OCI-LY1 (cell line): Measurements from ENCODE around the gene BABAM2.

ENCODE experiments used
- H2AFZ ChIP-seq: fragments of 200-600 bp; sonication (generic), shearing (Covaris generic); 2 replicates; pipeline ENCODE4 v1.6.0; 2014; ENCODE audit warnings: antibody characterized with exemption, mild to moderate bottlenecking, low read length
- H3F3A ChIP-seq: fragments of 200-600 bp; sonication (generic), shearing (Covaris generic); 2 replicates; pipeline ENCODE4 v1.6.0; 2014; ENCODE audit warnings: mild to moderate bottlenecking, antibody characterized with exemption, low read length, moderate library complexity; ENCODE audit not compliant: insufficient read depth
- H3K27ac ChIP-seq: fragments of 200-600 bp; sonication (generic); 2 replicates; pipeline ENCODE4 v1.5.1; 2014; ENCODE audit warnings: low read length, mixed run types, mild to moderate bottlenecking, low read depth; ENCODE audit not compliant: poor library complexity, severe bottlenecking
- H3K27me3 ChIP-seq: fragments of 200-600 bp; sonication (generic); 2 replicates; pipeline ENCODE4 v1.6.0; 2014; ENCODE audit warnings: antibody characterized with exemption, mild to moderate bottlenecking, low read length, moderate library complexity; ENCODE audit not compliant: insufficient read depth
- H3K36me3 ChIP-seq: fragments of 200-600 bp; sonication (generic); 2 replicates; pipeline ENCODE4 v1.6.1; 2014; ENCODE audit warnings: mild to moderate bottlenecking, antibody characterized with exemption, low read length, moderate library complexity, mixed read lengths; ENCODE audit not compliant: insufficient read depth
- H3K4me1 ChIP-seq: fragments of 200-600 bp; sonication (generic); 2 replicates; pipeline ENCODE4 v1.5.1; 2014; ENCODE audit warnings: mild to moderate bottlenecking, low read length, moderate library complexity; ENCODE audit not compliant: insufficient read depth, severe bottlenecking
- H3K4me2 ChIP-seq: fragments of 200-600 bp; sonication (generic), shearing (Covaris generic); 2 replicates; pipeline ENCODE4 v1.6.1; 2014; ENCODE audit warnings: low read length
- H3K4me3 ChIP-seq: fragments of 200-600 bp; sonication (generic); 2 replicates; pipeline ENCODE4 v1.5.1; 2014; ENCODE audit warnings: low read length, low read depth, mild to moderate bottlenecking, mixed read lengths; ENCODE audit not compliant: poor library complexity, severe bottlenecking
- H3K79me2 ChIP-seq: fragments of 200-600 bp; shearing (Covaris generic); 2 replicates; pipeline ENCODE4 v1.6.1; 2016; ENCODE audit warnings: mixed run types, low read length, mixed read lengths; ENCODE audit not compliant: insufficient read depth
- H3K9ac ChIP-seq: fragments of 200-600 bp; sonication (generic), shearing (Covaris generic); 2 replicates; pipeline ENCODE4 v1.6.1; 2014; ENCODE audit warnings: mild to moderate bottlenecking, low read length, mixed read lengths
- H3K9me2 ChIP-seq: fragments of 200-600 bp; sonication (generic), shearing (Covaris generic); 2 replicates; pipeline ENCODE4 v1.6.1; 2014; ENCODE audit warnings: low read depth, mild to moderate bottlenecking, low read length, mixed read lengths
- H3K9me3 ChIP-seq: fragments of 200-600 bp; shearing (Covaris generic); 2 replicates; pipeline ENCODE4 v1.6.1; 2014; ENCODE audit warnings: low read length, mixed read lengths
- H4K20me1 ChIP-seq: fragments of 200-600 bp; sonication (generic), shearing (Covaris generic); 2 replicates; pipeline ENCODE4 v1.6.0; 2016; ENCODE audit warnings: mild to moderate bottlenecking, low read length; ENCODE audit not compliant: insufficient read depth
- EZH2 ChIP-seq: fragments of 200-600 bp; sonication (generic), shearing (Covaris generic); IDR thresholded peaks from 2 replicates; pipeline ENCODE4 v1.8.0; 2017; ENCODE audit warnings: borderline replicate concordance, mixed run types, mild to moderate bottlenecking, antibody characterized with exemption, low read length, moderate library complexity, mixed read lengths
- TF ChIP-seq, protein P1 (sequence below): fragments of 200-600 bp; sonication (generic), shearing (Covaris generic); IDR thresholded peaks from 2 replicates; pipeline ENCODE4 v1.5.1; 2017; ENCODE audit warnings: mild to moderate bottlenecking, antibody characterized with exemption, low read length, moderate library complexity, mixed read lengths

BABAM2 gene

DNA sequence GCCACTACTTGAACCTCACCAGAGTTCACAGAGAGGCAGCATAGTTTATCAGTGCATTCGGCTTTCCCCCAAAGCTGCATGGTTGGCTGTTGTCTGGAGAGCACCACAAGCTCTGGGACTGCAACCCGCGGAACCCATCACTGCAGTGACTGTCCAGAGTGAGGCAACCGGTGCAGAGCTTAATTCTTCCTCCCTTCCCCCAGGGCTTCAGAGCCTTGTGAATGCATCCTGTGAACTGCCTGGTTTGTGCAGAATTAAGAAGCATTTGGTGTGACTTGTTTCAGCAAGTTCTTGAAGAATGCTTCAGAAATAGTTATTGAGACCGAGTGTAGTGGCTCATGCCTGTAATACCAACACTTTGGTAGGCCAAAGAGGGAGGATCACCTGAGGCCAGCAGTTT lies 402.9 kb downstream of the BABAM2 start:
- H3K4me1 ChIP-seq: no peaks in the 10 kb centered on the region
- H3K27ac ChIP-seq: no peak overlapping the region
- H3K9ac ChIP-seq: no peak overlapping the region
- H3K4me3 ChIP-seq: no peak overlapping the region
- H3K9me2 ChIP-seq: no peaks in the 10 kb centered on the region
- no peak overlapping the region for H3K4me2 ChIP-seq
- no peak overlapping the region for H2AFZ ChIP-seq
- H3K36me3 ChIP-seq: no peaks in the 10 kb centered on the region
- no peaks in the 10 kb centered on the region for H3K9me3 ChIP-seq
- no peaks in the 10 kb centered on the region for H3F3A ChIP-seq
- no peaks in the 10 kb centered on the region for H3K27me3 ChIP-seq
- H3K79me2 ChIP-seq: no peaks in the 10 kb centered on the region
- TF ChIP-seq EZH2: no peak
- TF ChIP-seq, protein P1, sequence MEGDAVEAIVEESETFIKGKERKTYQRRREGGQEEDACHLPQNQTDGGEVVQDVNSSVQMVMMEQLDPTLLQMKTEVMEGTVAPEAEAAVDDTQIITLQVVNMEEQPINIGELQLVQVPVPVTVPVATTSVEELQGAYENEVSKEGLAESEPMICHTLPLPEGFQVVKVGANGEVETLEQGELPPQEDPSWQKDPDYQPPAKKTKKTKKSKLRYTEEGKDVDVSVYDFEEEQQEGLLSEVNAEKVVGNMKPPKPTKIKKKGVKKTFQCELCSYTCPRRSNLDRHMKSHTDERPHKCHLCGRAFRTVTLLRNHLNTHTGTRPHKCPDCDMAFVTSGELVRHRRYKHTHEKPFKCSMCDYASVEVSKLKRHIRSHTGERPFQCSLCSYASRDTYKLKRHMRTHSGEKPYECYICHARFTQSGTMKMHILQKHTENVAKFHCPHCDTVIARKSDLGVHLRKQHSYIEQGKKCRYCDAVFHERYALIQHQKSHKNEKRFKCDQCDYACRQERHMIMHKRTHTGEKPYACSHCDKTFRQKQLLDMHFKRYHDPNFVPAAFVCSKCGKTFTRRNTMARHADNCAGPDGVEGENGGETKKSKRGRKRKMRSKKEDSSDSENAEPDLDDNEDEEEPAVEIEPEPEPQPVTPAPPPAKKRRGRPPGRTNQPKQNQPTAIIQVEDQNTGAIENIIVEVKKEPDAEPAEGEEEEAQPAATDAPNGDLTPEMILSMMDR: no peak
- no peaks in the 10 kb centered on the region for H4K20me1 ChIP-seq

DNA sequence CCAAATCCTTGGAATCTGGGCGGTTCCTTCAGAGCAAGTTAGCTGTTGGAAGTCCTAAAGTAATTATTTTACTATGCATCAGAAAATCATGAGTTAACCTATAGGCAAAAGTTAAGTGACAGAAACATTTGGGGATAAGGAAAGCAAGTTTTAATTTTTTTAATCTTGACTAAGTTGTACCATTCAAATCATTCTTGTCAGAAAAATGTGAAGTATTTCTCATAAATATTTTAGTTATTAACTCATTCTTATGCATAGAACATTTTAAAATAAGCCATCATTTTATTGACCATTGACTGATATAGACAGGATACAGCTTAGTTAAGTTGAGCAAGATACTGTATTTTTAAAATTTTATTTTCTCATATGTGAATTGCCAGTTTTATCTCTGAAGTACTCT lies 403.9 kb downstream of the BABAM2 start:
- TF ChIP-seq EZH2: no peak
- TF ChIP-seq, protein P1: no peak
- Histone ChIP-seq H3K27ac (no peak overlapping the region), H3K9ac (no peak overlapping the region), H3K36me3 (no peaks in the 10 kb centered on the region; the same call in 1 of the 2 replicates), H4K20me1 (no peaks in the 10 kb centered on the region), H2AFZ (no peak overlapping the region), H3K4me2 (no peak overlapping the region), H3K9me2 (no peaks in the 10 kb centered on the region), H3K4me1 (no peaks in the 10 kb centered on the region), H3K79me2 (no peaks in the 10 kb centered on the region), H3F3A (no peaks in the 10 kb centered on the region), H3K27me3 (no peaks in the 10 kb centered on the region), H3K4me3 (no peak overlapping the region), H3K9me3 (no peaks in the 10 kb centered on the region)

DNA sequence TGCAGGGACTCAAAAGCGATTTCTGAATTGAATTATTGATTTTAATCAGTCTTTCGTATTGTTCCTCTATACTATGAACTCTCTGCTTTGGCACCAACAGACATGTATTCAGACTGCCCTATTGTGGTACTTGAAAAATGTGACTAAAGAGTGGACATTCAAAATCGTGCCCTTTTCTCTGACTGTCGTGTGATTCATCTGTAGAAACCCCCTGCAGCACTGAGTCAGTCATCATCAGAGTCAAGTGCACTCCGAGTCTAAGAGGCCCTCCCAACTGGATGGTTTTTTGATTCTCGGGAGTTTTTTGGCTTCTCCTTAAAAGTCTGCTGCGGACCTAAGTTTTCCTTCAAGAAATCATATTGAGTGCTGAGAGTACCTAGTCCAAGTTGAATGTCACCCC lies 405.7 kb downstream of the BABAM2 start:
- Histone ChIP-seq H3K27ac (no peak overlapping the region), H3K36me3 (no peaks in the 10 kb centered on the region; the same call in 1 of the 2 replicates)

More for the DNA sequence above, 405.7 kb downstream of the BABAM2 start:
- no peak overlapping the region for H2AFZ ChIP-seq
- H3K9me2 ChIP-seq: no peaks in the 10 kb centered on the region
- H3K27me3 ChIP-seq: no peaks in the 10 kb centered on the region
- H3K9ac ChIP-seq: no peak overlapping the region
- H3K4me1 ChIP-seq: no peaks in the 10 kb centered on the region
- no peaks in the 10 kb centered on the region for H3F3A ChIP-seq
- H4K20me1 ChIP-seq: no peaks in the 10 kb centered on the region
- no peaks in the 10 kb centered on the region for H3K79me2 ChIP-seq
- H3K9me3 ChIP-seq: no peaks in the 10 kb centered on the region
- H3K4me2 ChIP-seq: no peak overlapping the region
- H3K4me3 ChIP-seq: no peak overlapping the region
- TF ChIP-seq, protein P1: no peak
- TF ChIP-seq EZH2: no peak
